Vagina (tissue), 2 donors: ENCODE data around the gene POLR1B.

Source experiments
- POLR2A ChIP-seq, 2 donors: fragments of 450-650 bp; IDR thresholded peaks; one replicate each; pipeline ENCODE4 v1.6.1; 2017; ENCODE audit warnings: antibody characterized with exemption in 2 of 2, mild to moderate bottlenecking in 2 of 2, moderate library complexity in 2 of 2
- TF ChIP-seq, protein P1 (sequence below), 3 experiments: fragments of 450-650 bp in 2 of 3; fragments of 200-600 bp in 1 of 3; sonication (generic) in 1 of 3; IDR thresholded peaks; one replicate each; pipeline ENCODE4 v1.5.1; 2017 to 2019; ENCODE audit warnings: antibody characterized with exemption in 3 of 3, mild to moderate bottlenecking in 2 of 3, moderate library complexity in 2 of 3

DNA sequence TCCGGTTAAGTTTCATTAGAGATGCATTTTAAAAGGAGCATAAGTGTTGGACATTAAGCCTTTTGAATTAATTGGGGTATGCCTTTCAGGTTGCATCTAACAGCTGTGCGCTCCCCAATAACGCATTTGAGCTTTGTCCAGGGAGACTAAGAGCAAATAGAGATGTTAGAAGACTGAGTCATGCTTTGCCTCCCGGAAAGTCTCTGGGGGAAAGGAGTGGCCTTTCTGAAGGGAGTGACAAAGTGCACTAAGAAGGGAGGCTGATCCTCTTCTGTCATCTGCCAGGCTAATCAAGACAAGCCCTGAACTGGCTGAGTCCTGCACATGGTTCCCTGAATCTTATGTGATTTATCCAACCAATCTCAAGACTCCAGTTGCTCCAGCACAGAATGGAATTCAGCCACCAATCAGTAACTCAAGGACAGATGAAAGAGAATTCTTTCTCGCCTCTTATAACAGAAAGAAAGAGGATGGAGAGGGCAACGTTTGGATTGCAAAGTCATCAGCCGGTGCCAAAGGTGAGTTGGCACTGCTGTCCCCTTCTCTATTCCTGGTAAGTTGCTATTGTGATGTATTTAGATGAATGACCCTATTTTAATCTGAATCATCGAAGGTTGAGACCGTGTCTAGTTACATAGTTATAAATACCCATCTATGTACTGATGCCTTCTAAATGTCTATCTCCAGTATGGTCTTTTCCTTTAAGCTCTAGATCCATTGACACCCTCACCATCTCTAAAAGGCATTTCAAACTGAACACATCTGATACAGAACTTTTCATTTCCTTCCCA lies 48.2 kb upstream of the POLR1B start:
- no peak for TF ChIP-seq POLR2A (IDR thresholded peaks at IDR 0.05)
- TF ChIP-seq, protein P1, sequence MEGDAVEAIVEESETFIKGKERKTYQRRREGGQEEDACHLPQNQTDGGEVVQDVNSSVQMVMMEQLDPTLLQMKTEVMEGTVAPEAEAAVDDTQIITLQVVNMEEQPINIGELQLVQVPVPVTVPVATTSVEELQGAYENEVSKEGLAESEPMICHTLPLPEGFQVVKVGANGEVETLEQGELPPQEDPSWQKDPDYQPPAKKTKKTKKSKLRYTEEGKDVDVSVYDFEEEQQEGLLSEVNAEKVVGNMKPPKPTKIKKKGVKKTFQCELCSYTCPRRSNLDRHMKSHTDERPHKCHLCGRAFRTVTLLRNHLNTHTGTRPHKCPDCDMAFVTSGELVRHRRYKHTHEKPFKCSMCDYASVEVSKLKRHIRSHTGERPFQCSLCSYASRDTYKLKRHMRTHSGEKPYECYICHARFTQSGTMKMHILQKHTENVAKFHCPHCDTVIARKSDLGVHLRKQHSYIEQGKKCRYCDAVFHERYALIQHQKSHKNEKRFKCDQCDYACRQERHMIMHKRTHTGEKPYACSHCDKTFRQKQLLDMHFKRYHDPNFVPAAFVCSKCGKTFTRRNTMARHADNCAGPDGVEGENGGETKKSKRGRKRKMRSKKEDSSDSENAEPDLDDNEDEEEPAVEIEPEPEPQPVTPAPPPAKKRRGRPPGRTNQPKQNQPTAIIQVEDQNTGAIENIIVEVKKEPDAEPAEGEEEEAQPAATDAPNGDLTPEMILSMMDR (IDR thresholded peaks at IDR 0.05): no peak
